H1 (cell line): ENCODE results near the gene FRMD4A.

Source experiments
- EZH2 ChIP-seq: fragments of 200-600 bp; sonication (generic); IDR thresholded peaks from 2 replicates; pipeline ENCODE4 v1.7.1; 2012; ENCODE audit warnings: low read depth, mild to moderate bottlenecking, moderate library complexity, low read length, inconsistent platforms; ENCODE audit not compliant: severe bottlenecking
- POLR2AphosphoS5 ChIP-seq: IDR thresholded peaks from 2 replicates; pipeline ENCODE4 v1.6.1; 2011; ENCODE audit warnings: low read depth, low read length
- RFX5 ChIP-seq: IDR thresholded peaks from 2 replicates; pipeline ENCODE4 v1.6.1; 2011; ENCODE audit warnings: low read depth, low read length, improper control_type of control experiment, borderline replicate concordance
- ZNF274 ChIP-seq: IDR thresholded peaks from 2 replicates; pipeline ENCODE4 v1.7.0; 2012; ENCODE audit warnings: low read length, borderline replicate concordance; ENCODE audit errors: extremely low read depth
- TF ChIP-seq, protein P1 (sequence below), 3 experiments: IDR thresholded peaks; 1 replicate in 2 of 3; 2 replicates in 1 of 3; pipeline versions ENCODE4 v1.5.1 to v1.6.1; 2011; ENCODE audit warnings: low read length in 3 of 3, mild to moderate bottlenecking in 3 of 3, inconsistent platforms in 2 of 3, low read depth in 1 of 3, moderate library complexity in 1 of 3; ENCODE audit not compliant: insufficient read depth in 1 of 3; ENCODE audit errors: control extremely low read depth in 1 of 3

DNA sequence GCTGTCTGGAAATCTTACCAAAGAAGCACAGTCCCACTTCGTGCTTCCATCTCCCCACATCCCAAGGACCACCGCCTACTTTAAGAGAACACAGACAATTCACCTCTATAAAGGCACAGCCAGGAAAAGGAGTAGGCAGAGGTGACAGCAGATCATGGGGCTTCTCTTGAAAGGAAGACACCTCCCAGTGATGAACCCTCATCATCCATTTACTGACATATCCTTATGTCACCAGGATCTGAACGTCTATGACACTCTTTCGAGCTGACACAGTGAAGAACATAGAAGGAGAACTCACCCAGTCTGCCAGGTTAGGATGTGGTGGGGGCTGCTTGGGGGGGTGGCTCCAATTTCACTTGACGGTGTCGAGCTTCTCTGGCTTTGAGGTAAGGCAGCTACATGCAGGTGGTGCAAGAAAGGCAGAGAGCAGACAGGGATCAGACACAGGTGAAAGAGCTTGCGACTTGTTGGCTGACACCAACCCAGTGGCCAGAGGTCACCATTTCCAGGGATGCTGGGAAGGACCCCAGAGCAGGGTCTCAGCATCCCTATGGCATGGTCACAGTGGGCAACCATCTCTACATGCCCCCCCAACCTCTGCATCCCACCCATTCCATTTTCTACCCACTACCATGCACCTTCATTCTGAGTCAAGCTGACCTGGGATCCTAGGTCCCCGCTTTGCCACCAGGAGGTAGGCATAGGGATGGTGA lies 676.5 kb downstream of the FRMD4A start:
- TF ChIP-seq, protein P1, sequence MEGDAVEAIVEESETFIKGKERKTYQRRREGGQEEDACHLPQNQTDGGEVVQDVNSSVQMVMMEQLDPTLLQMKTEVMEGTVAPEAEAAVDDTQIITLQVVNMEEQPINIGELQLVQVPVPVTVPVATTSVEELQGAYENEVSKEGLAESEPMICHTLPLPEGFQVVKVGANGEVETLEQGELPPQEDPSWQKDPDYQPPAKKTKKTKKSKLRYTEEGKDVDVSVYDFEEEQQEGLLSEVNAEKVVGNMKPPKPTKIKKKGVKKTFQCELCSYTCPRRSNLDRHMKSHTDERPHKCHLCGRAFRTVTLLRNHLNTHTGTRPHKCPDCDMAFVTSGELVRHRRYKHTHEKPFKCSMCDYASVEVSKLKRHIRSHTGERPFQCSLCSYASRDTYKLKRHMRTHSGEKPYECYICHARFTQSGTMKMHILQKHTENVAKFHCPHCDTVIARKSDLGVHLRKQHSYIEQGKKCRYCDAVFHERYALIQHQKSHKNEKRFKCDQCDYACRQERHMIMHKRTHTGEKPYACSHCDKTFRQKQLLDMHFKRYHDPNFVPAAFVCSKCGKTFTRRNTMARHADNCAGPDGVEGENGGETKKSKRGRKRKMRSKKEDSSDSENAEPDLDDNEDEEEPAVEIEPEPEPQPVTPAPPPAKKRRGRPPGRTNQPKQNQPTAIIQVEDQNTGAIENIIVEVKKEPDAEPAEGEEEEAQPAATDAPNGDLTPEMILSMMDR (IDR thresholded peaks at IDR 0.05; ENCODE audit: control extremely low read depth in 1 of 3, insufficient read depth in 1 of 3, low read depth in 1 of 3, low read length in 3 of 3) = no peak
- TF ChIP-seq EZH2 (no peak), RFX5 (no peak), ZNF274 (no peak), POLR2AphosphoS5 (no peak)
